Esophagus muscularis mucosa (tissue), 3 donors: ENCODE measurements around the gene MYMK.

ENCODE experiments used
- CTCF ChIP-seq, 3 experiments: fragments of 200-600 bp in 2 of 3; fragments of 450-650 bp in 1 of 3; sonication (generic) in 2 of 3; IDR thresholded peaks; one replicate each; pipeline ENCODE4 v1.5.1; 2017 to 2019; ENCODE audit warnings: antibody characterized with exemption in 3 of 3, mild to moderate bottlenecking in 2 of 3, moderate library complexity in 1 of 3
- POLR2AphosphoS5 ChIP-seq, 2 donors: sonication (generic); formaldehyde crosslinking; IDR thresholded peaks; one replicate each; pipeline ENCODE4 v1.6.1; 2017; ENCODE audit warnings: antibody characterized with exemption in 2 of 2

GRCh38 chr9:133496861-133497842, 27.6 kb downstream of the MYMK start:
- no peak for TF ChIP-seq CTCF (IDR thresholded peaks at IDR 0.05)
- TF ChIP-seq POLR2AphosphoS5 (IDR thresholded peaks at IDR 0.05) = no peak
